Stimulated activated CD8-positive, alpha-beta memory T cell treated with anti-CD3 and anti-CD28 coated beads, Interleukin-15, amount 100 ng/mL, for 4 hours (primary cell): ENCODE measurements around the gene CPA3.

ENCODE experiments used
- DNase-seq, 2 donors: peaks; one replicate each; pipeline ENCODE4 v3.0.0-alpha.2; 2020; ENCODE audit warnings: low read depth in 2 of 2

Gene CPA3

GRCh38 chr3:148916132-148916531 is 51.0 kb downstream of the CPA3 start:
- no peak for DNase-seq

GRCh38 chr3:148922467-148922866 is 57.4 kb downstream of the CPA3 start:
- DNase-seq, result no peak

GRCh38 chr3:148923592-148923991 is 58.5 kb downstream of the CPA3 start:
- no peak for DNase-seq

GRCh38 chr3:148924562-148924961 is 59.5 kb downstream of the CPA3 start:
- no peak for DNase-seq

- no peak for DNase-seq
Observed at GRCh38 chr3:148925845-148926244, 60.7 kb downstream of the CPA3 start.

- no peak for DNase-seq
Observed at GRCh38 chr3:148930752-148931151, 65.7 kb downstream of the CPA3 start.

GRCh38 chr3:148931574-148931973 is 66.5 kb downstream of the CPA3 start:
- DNase-seq, result no peak

- no peak for DNase-seq
Observed at GRCh38 chr3:148932972-148933371, 67.9 kb downstream of the CPA3 start.

- DNase-seq, result no peak
Observed at GRCh38 chr3:148937467-148938255, 72.6 kb downstream of the CPA3 start.

- DNase-seq, result no peak
Observed at GRCh38 chr3:148938306-148938705, 73.2 kb downstream of the CPA3 start.

- DNase-seq, result no peak
Observed at GRCh38 chr3:148938936-148939335, 73.8 kb downstream of the CPA3 start.

- DNase-seq, result no peak
Observed at GRCh38 chr3:148940983-148941382, 75.9 kb downstream of the CPA3 start.

- DNase-seq, result no peak
Observed at GRCh38 chr3:148943506-148944205, 78.6 kb downstream of the CPA3 start.

GRCh38 chr3:148945116-148945515 is 80.0 kb downstream of the CPA3 start:
- DNase-seq, result no peak
